Mesenchymal stem cell (in vitro differentiated cells and primary cell): ENCODE results near the gene DKKL1.
A peak's percentile ranks its signal among the peaks of the same experiment; 100 is the strongest.

Experiments
- DNase-seq: peaks from one replicate; pipeline ENCODE4 v3.0.0-alpha.2; 2013
- H2AFZ ChIP-seq: one replicate; pipeline ENCODE4 v1.6.1; 2013; ENCODE audit warnings: low read depth, mild to moderate bottlenecking, control low read depth, inconsistent platforms, low read length, moderate library complexity
- H2AK5ac ChIP-seq: 2 replicates; pipeline ENCODE4 v1.6.1; 2013; ENCODE audit warnings: low read length, moderate library complexity, mild to moderate bottlenecking, inconsistent platforms; ENCODE audit not compliant: severe bottlenecking
- H2BK120ac ChIP-seq: one replicate; pipeline ENCODE4 v1.6.1; 2013; ENCODE audit warnings: low read depth, mild to moderate bottlenecking, inconsistent platforms, low read length, moderate library complexity
- H2BK12ac ChIP-seq, 2 experiments: one replicate each; pipeline ENCODE4 v1.6.1; 2013; ENCODE audit warnings: inconsistent platforms in 2 of 2, low read length in 2 of 2, mild to moderate bottlenecking in 2 of 2, moderate library complexity in 2 of 2, control low read depth in 1 of 2
- H2BK15ac ChIP-seq: one replicate; pipeline ENCODE4 v1.6.1; 2013; ENCODE audit warnings: mild to moderate bottlenecking, low read depth, inconsistent platforms; ENCODE audit not compliant: poor library complexity, severe bottlenecking
- H2BK5ac ChIP-seq: 2 replicates; pipeline ENCODE4 v1.6.1; 2013; ENCODE audit warnings: low read depth, mild to moderate bottlenecking, low read length, control low read depth, inconsistent platforms; ENCODE audit not compliant: poor library complexity, severe bottlenecking
- H3K14ac ChIP-seq, 2 experiments: one replicate each; pipeline ENCODE4 v1.6.1; 2013; ENCODE audit warnings: inconsistent platforms in 2 of 2, low read length in 2 of 2, control low read depth in 1 of 2, mild to moderate bottlenecking in 1 of 2, moderate library complexity in 1 of 2
- H3K18ac ChIP-seq, 2 experiments: one replicate each; pipeline ENCODE4 v1.6.1; 2013; ENCODE audit warnings: inconsistent platforms in 2 of 2, low read length in 2 of 2, control low read depth in 1 of 2, low read depth in 1 of 2, mild to moderate bottlenecking in 1 of 2
- H3K23ac ChIP-seq, 2 experiments: one replicate each; pipeline ENCODE4 v1.6.1; 2013; ENCODE audit warnings: inconsistent platforms in 2 of 2, low read length in 2 of 2, mild to moderate bottlenecking in 2 of 2, moderate library complexity in 2 of 2, control low read depth in 1 of 2
- H3K27ac ChIP-seq: 2 replicates; pipeline ENCODE4 v1.5.1; 2013; ENCODE audit warnings: mild to moderate bottlenecking, moderate library complexity, low read length, control low read depth, inconsistent platforms; ENCODE audit not compliant: poor library complexity, severe bottlenecking
- H3K27me3 ChIP-seq, 2 experiments: 2 replicates each; pipeline versions ENCODE4 v1.6.1 to v1.7.0; 2013; ENCODE audit warnings: low read length in 2 of 2, mild to moderate bottlenecking in 2 of 2, moderate library complexity in 2 of 2, control low read depth in 1 of 2, inconsistent platforms in 1 of 2; ENCODE audit not compliant: control insufficient read depth in 1 of 2, insufficient read depth in 1 of 2
- H3K36me3 ChIP-seq, 2 experiments: 2 replicates each; pipeline versions ENCODE4 v1.6.1 to v1.7.0; 2013; ENCODE audit warnings: low read length in 2 of 2, control low read depth in 1 of 2, inconsistent platforms in 1 of 2, low read depth in 1 of 2, mild to moderate bottlenecking in 1 of 2; ENCODE audit not compliant: insufficient read depth in 2 of 2, control insufficient read depth in 1 of 2
- H3K4ac ChIP-seq, 2 experiments: one replicate each; pipeline ENCODE4 v1.6.1; 2013; ENCODE audit warnings: inconsistent platforms in 2 of 2, low read length in 2 of 2, mild to moderate bottlenecking in 2 of 2, moderate library complexity in 2 of 2, control low read depth in 1 of 2, low read depth in 1 of 2
- H3K4me1 ChIP-seq: 2 replicates; pipeline ENCODE4 v1.6.1; 2013; ENCODE audit warnings: low read depth, low read length, control low read depth; ENCODE audit not compliant: control insufficient read depth, insufficient read depth
- H3K4me2 ChIP-seq: 2 replicates; pipeline ENCODE4 v1.6.1; 2013; ENCODE audit warnings: low read length, mild to moderate bottlenecking, inconsistent platforms; ENCODE audit not compliant: poor library complexity, severe bottlenecking
- H3K4me3 ChIP-seq, 2 experiments: 2 replicates each; pipeline versions ENCODE4 v1.5.1 to v1.7.0; 2013; ENCODE audit warnings: low read length in 2 of 2, mild to moderate bottlenecking in 2 of 2, control low read depth in 1 of 2, low read depth in 1 of 2; ENCODE audit not compliant: insufficient read depth in 1 of 2
- H3K79me1 ChIP-seq: replicated peaks from 2 replicates; pipeline ENCODE4 v1.6.1; 2013; ENCODE audit warnings: mild to moderate bottlenecking, control low read depth, low read length, inconsistent platforms; ENCODE audit not compliant: poor library complexity, severe bottlenecking
- H3K9ac ChIP-seq: 2 replicates; pipeline ENCODE4 v1.7.0; 2013; ENCODE audit warnings: mild to moderate bottlenecking, low read length, moderate library complexity
- H3K9me3 ChIP-seq: 2 replicates; pipeline ENCODE4 v1.7.0; 2013; ENCODE audit warnings: mild to moderate bottlenecking, low read length; ENCODE audit not compliant: control insufficient read depth
- H4K8ac ChIP-seq: one replicate; pipeline ENCODE4 v1.6.1; 2013; ENCODE audit warnings: inconsistent platforms, mild to moderate bottlenecking, low read length, moderate library complexity
- H4K91ac ChIP-seq: one replicate; pipeline ENCODE4 v1.6.1; 2013; ENCODE audit warnings: mild to moderate bottlenecking, low read length, inconsistent platforms
- WGBS: methylation state at CpG from one replicate; pipeline ENCODE4 v1.1.7; 2013; ENCODE audit warnings: mixed read lengths; 5-methylcytosine and 5-hydroxymethylcytosine counted together

DKKL1 gene

GRCh38 chr19:49408816-49409440, 45.3 kb downstream of the DKKL1 start:
- Histone ChIP-seq H3K4me3 (no peak overlapping the region), H2BK12ac (no peak overlapping the region), H2BK5ac (no peak overlapping the region), H4K8ac (no peak overlapping the region), H3K79me1 (no peaks in the 10 kb centered on the region), H2BK15ac (no peak overlapping the region), H2AK5ac (peak overlapping the region; percentile 13), H3K4ac (no peak overlapping the region), H3K4me1 (peaks cover 22% of the 10 kb centered on the region), H3K4me2 (no peak overlapping the region), H3K18ac (no peak overlapping the region), H4K91ac (peak overlapping the region; percentile 24), H3K27me3 (peaks cover 0 to 55% of the 10 kb centered on the region in 2 experiments), H3K14ac (no peak overlapping the region), H3K9ac (no peak overlapping the region), H2BK120ac (no peak overlapping the region), H3K27ac (peak overlapping the region; percentile 61), H3K36me3 (no peaks in the 10 kb centered on the region), H3K23ac (no peak overlapping the region), H3K9me3 (no peaks in the 10 kb centered on the region), H2AFZ (no peak overlapping the region)
- DNase-seq = no peak
- 68% methylated on average over 8 of the region's 8 CpGs for WGBS

- no peak overlapping the region for H3K4me3 ChIP-seq
- H2BK12ac ChIP-seq = no peak overlapping the region
- no peak overlapping the region for H2BK120ac ChIP-seq
- H3K4me1 ChIP-seq = peaks cover 17% of the 10 kb centered on the region
- H3K36me3 ChIP-seq = no peaks in the 10 kb centered on the region
- no peak overlapping the region for H3K18ac ChIP-seq
- H3K27me3 ChIP-seq = peaks cover 0 to 51% of the 10 kb centered on the region in 2 experiments
- no peak overlapping the region for H3K27ac ChIP-seq
- H2AK5ac ChIP-seq = peak overlapping the region; percentile 13
- no peaks in the 10 kb centered on the region for H3K79me1 ChIP-seq
- H4K8ac ChIP-seq = no peak overlapping the region
- no peak for DNase-seq
- no peak overlapping the region for H3K4me2 ChIP-seq
- H4K91ac ChIP-seq = no peak overlapping the region
- no peaks in the 10 kb centered on the region for H3K9me3 ChIP-seq
- no peak overlapping the region for H2AFZ ChIP-seq
- no peak overlapping the region for H3K14ac ChIP-seq
- H3K9ac ChIP-seq = no peak overlapping the region
- WGBS = 90% methylated on average over 4 of the region's 5 CpGs
- H3K4ac ChIP-seq = no peak overlapping the region
- no peak overlapping the region for H3K23ac ChIP-seq
- no peak overlapping the region for H2BK15ac ChIP-seq
- H2BK5ac ChIP-seq = no peak overlapping the region
These were observed 45.9 kb downstream of the DKKL1 start for GRCh38 chr19:49409441-49410029.

GRCh38 chr19:49411681-49412326, 48.1 kb downstream of the DKKL1 start:
- Histone ChIP-seq H2BK120ac (no peak overlapping the region), H3K27me3 (peaks cover 4 to 60% of the 10 kb centered on the region in 2 experiments), H2BK5ac (no peak overlapping the region), H3K27ac (no peak overlapping the region), H2BK15ac (no peak overlapping the region), H3K14ac (no peak overlapping the region), H3K4me1 (peaks cover 20% of the 10 kb centered on the region), H3K9me3 (no peaks in the 10 kb centered on the region), H3K4ac (no peak overlapping the region), H2BK12ac (no peak overlapping the region), H3K4me2 (no peak overlapping the region), H4K8ac (no peak overlapping the region), H2AK5ac (no peak overlapping the region), H3K9ac (no peak overlapping the region), H3K36me3 (no peaks in the 10 kb centered on the region), H4K91ac (no peak overlapping the region), H2AFZ (no peak overlapping the region), H3K4me3 (no peak overlapping the region), H3K79me1 (no peaks in the 10 kb centered on the region), H3K18ac (no peak overlapping the region), H3K23ac (no peak overlapping the region)
- WGBS = 85% methylated on average over 3 of the region's 3 CpGs
- DNase-seq = no peak

- no peaks in the 10 kb centered on the region for H3K79me1 ChIP-seq
- no peak overlapping the region for H3K4me2 ChIP-seq
- no peak overlapping the region for H2BK5ac ChIP-seq
- DNase-seq = no peak
- no peak overlapping the region for H3K4me3 ChIP-seq
- no peak overlapping the region for H3K27ac ChIP-seq
- no peak overlapping the region for H2AK5ac ChIP-seq
- H3K9me3 ChIP-seq = no peaks in the 10 kb centered on the region
- H3K23ac ChIP-seq = no peak overlapping the region
- no peak overlapping the region for H3K9ac ChIP-seq
- peaks cover 15% of the 10 kb centered on the region for H3K4me1 ChIP-seq
- H3K18ac ChIP-seq = no peak overlapping the region
- no peak overlapping the region for H4K8ac ChIP-seq
- peak overlapping the region; percentile 33 for H2BK15ac ChIP-seq
- no peaks in the 10 kb centered on the region for H3K36me3 ChIP-seq
- H2BK120ac ChIP-seq = no peak overlapping the region
- H2AFZ ChIP-seq = no peak overlapping the region
- 34% methylated on average over 7 of the region's 9 CpGs for WGBS
- peaks cover 10 to 67% of the 10 kb centered on the region in 2 experiments for H3K27me3 ChIP-seq
- H3K4ac ChIP-seq = no peak overlapping the region
- peak overlapping the region in 1 of 2 experiments; percentile 26 for H3K14ac ChIP-seq
- H4K91ac ChIP-seq = no peak overlapping the region
- no peak overlapping the region for H2BK12ac ChIP-seq
These were observed 49.7 kb downstream of the DKKL1 start for GRCh38 chr19:49413348-49413747.
